ENCODE data around the gene PIGL. TPM values are rescaled to one million over a fixed set of nuclear protein-coding genes. Genes with fewer than 3 reads are reported as not detected.

Gene PIGL
- total RNA-seq, 1 donor from 2014 or later, result 29.5 TPM

GRCh38 chr17:16328997-16329396, 112.0 kb downstream of the PIGL start:
- intact Hi-C loops (cut with DNase I), result no loop called here
- Histone ChIP-seq H3K27ac (no peak overlapping the region), H3K4me1 (peaks cover 5% of the 10 kb centered on the region), H3K36me3 (peaks cover 10% of the 10 kb centered on the region), H3K9me3 (no peaks in the 10 kb centered on the region), H3K27me3 (no peaks in the 10 kb centered on the region), H3K4me3 (no peak overlapping the region)
- TF ChIP-seq CTCF (IDR thresholded peaks at IDR 0.05), result no peak
- DNase-seq (no peak), ATAC-seq (peak; percentile 35)

- Histone ChIP-seq H3K9me3 (no peaks in the 10 kb centered on the region), H3K36me3 (peaks cover 10% of the 10 kb centered on the region), H3K4me3 (no peak overlapping the region), H3K27ac (no peak overlapping the region), H3K27me3 (no peaks in the 10 kb centered on the region), H3K4me1 (peaks cover 5% of the 10 kb centered on the region)
- intact Hi-C loops (cut with DNase I), result no loop called here
- TF ChIP-seq CTCF (IDR thresholded peaks at IDR 0.05), result no peak
- no peak for DNase-seq
- ATAC-seq, result peak; percentile 72
These were observed 112.7 kb downstream of the PIGL start for GRCh38 chr17:16329519-16330271.

GRCh38 chr17:16338391-16338790, 121.4 kb downstream of the PIGL start:
- Histone ChIP-seq H3K4me3 (no peak overlapping the region), H3K27ac (no peak overlapping the region), H3K36me3 (no peaks in the 10 kb centered on the region), H3K9me3 (no peaks in the 10 kb centered on the region), H3K27me3 (no peaks in the 10 kb centered on the region), H3K4me1 (no peaks in the 10 kb centered on the region)
- ATAC-seq (no peak), DNase-seq (no peak)
- intact Hi-C loops (cut with DNase I), result no loop called here
- TF ChIP-seq CTCF (IDR thresholded peaks at IDR 0.05), result no peak

GRCh38 chr17:16339402-16339801, 122.4 kb downstream of the PIGL start:
- no peak overlapping the region for H3K27ac ChIP-seq

GRCh38 chr17:16339959-16340358, 122.9 kb downstream of the PIGL start:
- Histone ChIP-seq H3K4me3 (no peak overlapping the region), H3K9me3 (no peaks in the 10 kb centered on the region), H3K27me3 (no peaks in the 10 kb centered on the region), H3K4me1 (no peaks in the 10 kb centered on the region), H3K36me3 (no peaks in the 10 kb centered on the region), H3K27ac (no peak overlapping the region)
- intact Hi-C loops (cut with DNase I), result no loop called here
- no peak for TF ChIP-seq CTCF (IDR thresholded peaks at IDR 0.05)
- no peak for DNase-seq
- no peak for ATAC-seq

More at GRCh38 chr17:16339402-16339801, 122.4 kb downstream of the PIGL start:
- H3K9me3 ChIP-seq, result no peaks in the 10 kb centered on the region
- no peaks in the 10 kb centered on the region for H3K36me3 ChIP-seq
- intact Hi-C loops (cut with DNase I), result no loop called here
- H3K4me1 ChIP-seq, result no peaks in the 10 kb centered on the region
- no peaks in the 10 kb centered on the region for H3K27me3 ChIP-seq
- DNase-seq, result peak; percentile 1
- no peak overlapping the region for H3K4me3 ChIP-seq
- no peak for TF ChIP-seq CTCF (IDR thresholded peaks at IDR 0.05)
- no peak for ATAC-seq
